Vagina (tissue), 2 donors: Measurements from ENCODE around the gene DAO.

Source experiments
- CTCF ChIP-seq, 3 experiments: fragments of 450-650 bp in 2 of 3; fragments of 200-600 bp in 1 of 3; sonication (generic) in 1 of 3; IDR thresholded peaks; one replicate each; pipeline ENCODE4 v1.5.1; 2017 to 2019; ENCODE audit warnings: antibody characterized with exemption in 3 of 3, mild to moderate bottlenecking in 2 of 3, moderate library complexity in 2 of 3
- POLR2A ChIP-seq, 2 donors: fragments of 450-650 bp; IDR thresholded peaks; one replicate each; pipeline ENCODE4 v1.6.1; 2017; ENCODE audit warnings: antibody characterized with exemption in 2 of 2, mild to moderate bottlenecking in 2 of 2, moderate library complexity in 2 of 2
- POLR2AphosphoS5 ChIP-seq, 2 donors: sonication (generic); formaldehyde crosslinking; IDR thresholded peaks; one replicate each; pipeline ENCODE4 v1.9.0; 2017; ENCODE audit warnings: antibody characterized with exemption in 2 of 2, mild to moderate bottlenecking in 2 of 2, low read depth in 1 of 2; ENCODE audit not compliant: insufficient read depth in 1 of 2

GRCh38 chr12:108832208-108832607, 47.7 kb upstream of the DAO start:
- TF ChIP-seq CTCF (IDR thresholded peaks at IDR 0.05) (no peak), POLR2AphosphoS5 (IDR thresholded peaks at IDR 0.05; ENCODE audit: insufficient read depth in 1 of 2, low read depth in 1 of 2) (no peak), POLR2A (IDR thresholded peaks at IDR 0.05) (no peak)
